Measurements from ENCODE around the gene VAMP3. TPM values are rescaled to one million over a fixed set of nuclear protein-coding genes. Genes with fewer than 3 reads are reported as not detected.

Gene VAMP3
- total and polyA plus RNA-seq, 9 of the 15 experiments (the other 6 are each of a cell fraction or from before 2014, with no cell fraction given): 27.1 to 71.3 (median 47.5) TPM

- TF ChIP-seq, protein P1, sequence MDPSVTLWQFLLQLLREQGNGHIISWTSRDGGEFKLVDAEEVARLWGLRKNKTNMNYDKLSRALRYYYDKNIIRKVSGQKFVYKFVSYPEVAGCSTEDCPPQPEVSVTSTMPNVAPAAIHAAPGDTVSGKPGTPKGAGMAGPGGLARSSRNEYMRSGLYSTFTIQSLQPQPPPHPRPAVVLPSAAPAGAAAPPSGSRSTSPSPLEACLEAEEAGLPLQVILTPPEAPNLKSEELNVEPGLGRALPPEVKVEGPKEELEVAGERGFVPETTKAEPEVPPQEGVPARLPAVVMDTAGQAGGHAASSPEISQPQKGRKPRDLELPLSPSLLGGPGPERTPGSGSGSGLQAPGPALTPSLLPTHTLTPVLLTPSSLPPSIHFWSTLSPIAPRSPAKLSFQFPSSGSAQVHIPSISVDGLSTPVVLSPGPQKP (CRISPR knock-in tag; IDR thresholded peaks at IDR 0.05): no peak
- no peak for TF ChIP-seq TCF7 (IDR thresholded peaks at IDR 0.05; ENCODE audit: borderline replicate concordance)
- TF ChIP-seq, protein P2, sequence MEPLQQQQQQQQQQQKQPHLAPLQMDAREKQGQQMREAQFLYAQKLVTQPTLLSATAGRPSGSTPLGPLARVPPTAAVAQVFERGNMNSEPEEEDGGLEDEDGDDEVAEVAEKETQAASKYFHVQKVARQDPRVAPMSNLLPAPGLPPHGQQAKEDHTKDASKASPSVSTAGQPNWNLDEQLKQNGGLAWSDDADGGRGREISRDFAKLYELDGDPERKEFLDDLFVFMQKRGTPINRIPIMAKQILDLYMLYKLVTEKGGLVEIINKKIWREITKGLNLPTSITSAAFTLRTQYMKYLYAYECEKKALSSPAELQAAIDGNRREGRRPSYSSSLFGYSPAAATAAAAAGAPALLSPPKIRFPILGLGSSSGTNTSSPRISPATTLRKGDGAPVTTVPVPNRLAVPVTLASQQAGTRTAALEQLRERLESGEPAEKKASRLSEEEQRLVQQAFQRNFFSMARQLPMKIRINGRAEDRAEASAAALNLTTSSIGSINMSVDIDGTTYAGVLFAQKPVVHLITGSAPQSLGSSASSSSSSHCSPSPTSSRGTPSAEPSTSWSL (CRISPR knock-in tag; IDR thresholded peaks at IDR 0.05; ENCODE audit: borderline replicate concordance): no peak
- TF ChIP-seq CREBBP (IDR thresholded peaks at IDR 0.05; ENCODE audit: low read depth, low read length): no peak
- peak; percentile 56; the same call in 1 of the 2 replicates for TF ChIP-seq ZBTB12 (CRISPR knock-in tag; IDR thresholded peaks at IDR 0.05)
- peak; percentile 89 for TF ChIP-seq ELF2 (CRISPR knock-in tag; IDR thresholded peaks at IDR 0.05)
- peak; percentile 39 for TF ChIP-seq TBP (optimal IDR thresholded peaks at IDR 0.05; ENCODE audit: low read depth, low read length)
- no peak for TF ChIP-seq PPARD (CRISPR knock-in tag; IDR thresholded peaks at IDR 0.05)
- TF ChIP-seq HOMEZ (CRISPR knock-in tag; IDR thresholded peaks at IDR 0.05): no peak
- peak; percentile 65; the same call in 1 of the 2 replicates for TF ChIP-seq NCOA1 (IDR thresholded peaks at IDR 0.05; ENCODE audit: low read depth)
- TF ChIP-seq ZNF324 (CRISPR knock-in tag; IDR thresholded peaks at IDR 0.05): 0 out of 2 replicates have a peak, but pooled peaks have one; percentile 36
- no peak for TF ChIP-seq GATA2 (CRISPR knock-in tag; IDR thresholded peaks at IDR 0.05)
- TF ChIP-seq SRSF3 (IDR thresholded peaks at IDR 0.05; ENCODE audit: insufficient read depth, low read length): no peak
- no peak for TF ChIP-seq WHSC1 (IDR thresholded peaks at IDR 0.05; ENCODE audit: low read length)
- TF ChIP-seq KLF13 (tag; IDR thresholded peaks at IDR 0.05; ENCODE audit: borderline replicate concordance, low read depth): peak; percentile 74; the same call in 1 of the 2 replicates
- TF ChIP-seq HIVEP1 (CRISPR knock-in tag; IDR thresholded peaks at IDR 0.05): no peak
- TF ChIP-seq HCFC1 (IDR thresholded peaks at IDR 0.05; ENCODE audit: low read depth, low read length): peak; percentile 74
- 0 out of 2 replicates have a peak, but pooled peaks have one; percentile 40 for TF ChIP-seq PML (IDR thresholded peaks at IDR 0.05; ENCODE audit: low read length)
- no peak for TF ChIP-seq ZFP30 (CRISPR knock-in tag; IDR thresholded peaks at IDR 0.05; ENCODE audit: borderline replicate concordance)
- TF ChIP-seq NCOR1 (IDR thresholded peaks at IDR 0.05): no peak
- no peak for TF ChIP-seq CBX8 (IDR thresholded peaks at IDR 0.05; ENCODE audit: borderline replicate concordance, extremely low read depth, low read depth, low read length, poor library complexity, severe bottlenecking)
- no peak for TF ChIP-seq ZNF23 (CRISPR knock-in tag; IDR thresholded peaks at IDR 0.05)
- TF ChIP-seq CAMTA2 (CRISPR knock-in tag; conservative IDR thresholded peaks at IDR 0.05): no peak
Observed at GRCh38 chr1:7827126-7827955, 56.2 kb downstream of the VAMP3 start (continued).
